ENCODE results near the gene SCIN.
"Not testable (repeated sequence)": the region's sequence is repeated elsewhere in the genome, so short reads cannot be mapped to it uniquely, and the experiment has no call there.

The SCIN gene

DNA sequence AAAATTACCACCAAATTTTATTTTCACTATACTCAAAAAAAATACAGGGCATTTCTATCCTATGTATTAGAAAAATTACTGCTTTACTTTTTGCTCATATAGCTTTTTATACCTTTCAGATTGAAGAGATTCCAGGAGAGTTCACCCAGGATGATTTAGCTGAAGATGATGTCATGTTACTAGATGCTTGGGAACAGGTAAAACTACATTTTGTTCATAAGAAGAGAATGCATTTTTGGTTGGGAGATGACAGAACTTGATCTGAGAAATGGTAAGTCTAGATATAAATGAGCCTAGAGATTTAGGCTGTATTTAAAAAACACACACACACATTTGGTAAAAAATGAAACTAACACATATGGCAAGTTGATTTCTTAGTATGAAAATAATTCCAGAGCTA, 78.8 kb downstream of the SCIN start:
- H3K4me3 ChIP-seq (ENCODE audit: low read length), result no peak overlapping the region
- peaks cover 27% of the 10 kb centered on the region for H3K4me1 ChIP-seq (ENCODE audit: insufficient read depth, low read length)
- H3K9ac ChIP-seq (ENCODE audit: low read depth, low read length), result no peak overlapping the region

DNA sequence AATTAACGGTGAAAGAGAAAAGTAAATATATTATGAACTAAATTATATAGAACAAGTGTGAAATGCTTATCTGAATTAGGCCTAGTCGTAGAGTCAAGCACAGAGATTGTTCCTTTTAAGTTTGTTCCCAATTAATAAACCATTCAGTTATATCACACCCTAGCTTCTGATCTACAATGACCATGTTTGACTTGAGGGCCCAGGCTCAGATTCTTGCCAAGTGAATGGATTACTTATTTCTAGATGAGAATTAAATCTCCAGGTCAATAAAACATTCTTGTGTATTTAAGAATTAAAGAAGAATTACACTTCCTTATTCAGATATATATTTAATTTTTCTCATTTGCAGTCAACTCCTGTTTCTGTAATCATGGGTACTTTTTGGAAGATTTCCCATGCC, 79.6 kb downstream of the SCIN start:
- WGBS, result 86% methylated on average over 1 of the region's 2 CpGs
- H3K27ac ChIP-seq (ENCODE audit: low read depth, low read length), result no peak overlapping the region

More for the DNA sequence above, 78.8 kb downstream of the SCIN start:
- Histone ChIP-seq H3K36me3 (ENCODE audit: insufficient read depth, low read length) (no peaks in the 10 kb centered on the region), H3K27me3 (ENCODE audit: insufficient read depth, low read length) (no peaks in the 10 kb centered on the region), H3K9me3 (ENCODE audit: insufficient read depth, low read depth, low read length) (no peaks in the 10 kb centered on the region), H3K27ac (ENCODE audit: low read depth, low read length) (no peak overlapping the region; the same call in 1 of the 2 replicates)

GRCh38 chr7:12653110-12653509, 82.6 kb downstream of the SCIN start:
- Histone ChIP-seq H3K4me3 (ENCODE audit: low read length) (no peak overlapping the region), H3K27ac (ENCODE audit: low read depth, low read length) (no peak overlapping the region), H3K9me3 (ENCODE audit: insufficient read depth, low read depth, low read length) (no peaks in the 10 kb centered on the region), H3K4me1 (ENCODE audit: insufficient read depth, low read length) (peaks cover 9% of the 10 kb centered on the region), H3K9ac (ENCODE audit: low read depth, low read length) (no peak overlapping the region), H3K27me3 (ENCODE audit: insufficient read depth, low read length) (no peaks in the 10 kb centered on the region), H3K36me3 (ENCODE audit: insufficient read depth, low read length) (no peaks in the 10 kb centered on the region)
- WGBS, result 100% methylated on average over 2 of the region's 3 CpGs

More for the DNA sequence above, 79.6 kb downstream of the SCIN start:
- Histone ChIP-seq H3K9me3 (ENCODE audit: insufficient read depth, low read depth, low read length) (no peaks in the 10 kb centered on the region), H3K4me3 (ENCODE audit: low read length) (no peak overlapping the region), H3K9ac (ENCODE audit: low read depth, low read length) (no peak overlapping the region), H3K27me3 (ENCODE audit: insufficient read depth, low read length) (no peaks in the 10 kb centered on the region), H3K4me1 (ENCODE audit: insufficient read depth, low read length) (peaks cover 27% of the 10 kb centered on the region), H3K36me3 (ENCODE audit: insufficient read depth, low read length) (no peaks in the 10 kb centered on the region)

DNA sequence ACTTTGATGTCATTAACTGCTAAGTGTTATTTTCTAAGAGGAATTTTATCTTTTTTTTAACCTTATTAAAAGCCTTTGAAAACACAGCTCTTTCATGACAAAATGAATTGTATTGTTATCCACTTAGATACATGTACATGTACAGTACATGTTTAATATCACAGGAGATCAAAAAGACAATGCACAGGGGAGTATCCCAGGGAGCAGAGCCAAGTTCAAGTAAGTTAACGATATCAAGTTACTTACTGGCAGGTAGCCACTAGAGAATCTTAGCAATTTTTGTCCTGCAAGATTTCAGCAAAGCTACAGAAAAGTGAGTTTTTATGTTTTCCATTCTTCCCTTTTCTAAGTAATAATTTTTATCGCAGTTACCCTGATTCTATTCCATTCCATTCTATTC, 83.0 kb downstream of the SCIN start:
- Histone ChIP-seq H3K27me3 (ENCODE audit: insufficient read depth, low read length) (no peaks in the 10 kb centered on the region), H3K4me1 (ENCODE audit: insufficient read depth, low read length) (peaks cover 8% of the 10 kb centered on the region), H3K9me3 (ENCODE audit: insufficient read depth, low read depth, low read length) (no peaks in the 10 kb centered on the region), H3K4me3 (ENCODE audit: low read length) (no peak overlapping the region), H3K9ac (ENCODE audit: low read depth, low read length) (no peak overlapping the region), H3K27ac (ENCODE audit: low read depth, low read length) (no peak overlapping the region), H3K36me3 (ENCODE audit: insufficient read depth, low read length) (no peaks in the 10 kb centered on the region)
- 99% methylated on average over 2 of the region's 2 CpGs for WGBS

DNA sequence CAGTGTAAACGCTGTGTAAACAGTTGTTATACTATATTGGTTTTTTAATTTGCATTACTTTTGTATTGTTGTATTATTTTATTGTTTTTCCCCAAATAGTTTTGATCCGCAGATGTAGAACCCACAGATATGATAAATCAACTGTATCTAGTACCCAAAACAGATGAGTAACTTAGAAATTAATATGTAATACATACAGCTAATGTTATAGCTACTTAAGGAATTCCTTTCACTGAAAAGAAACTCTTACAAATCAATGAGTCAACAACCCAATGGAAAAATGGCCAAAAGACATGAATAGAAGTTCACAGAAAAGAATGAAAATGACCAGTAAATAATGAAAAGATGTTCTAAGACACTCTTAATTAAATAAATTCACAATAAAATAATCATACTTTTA, 84.6 kb downstream of the SCIN start:
- no CpG with 5 or more reads among the region's 2 CpGs for WGBS
- no peak overlapping the region for H3K4me3 ChIP-seq (ENCODE audit: low read length)
- H3K4me1 ChIP-seq (ENCODE audit: insufficient read depth, low read length), result no peaks in the 10 kb centered on the region

DNA sequence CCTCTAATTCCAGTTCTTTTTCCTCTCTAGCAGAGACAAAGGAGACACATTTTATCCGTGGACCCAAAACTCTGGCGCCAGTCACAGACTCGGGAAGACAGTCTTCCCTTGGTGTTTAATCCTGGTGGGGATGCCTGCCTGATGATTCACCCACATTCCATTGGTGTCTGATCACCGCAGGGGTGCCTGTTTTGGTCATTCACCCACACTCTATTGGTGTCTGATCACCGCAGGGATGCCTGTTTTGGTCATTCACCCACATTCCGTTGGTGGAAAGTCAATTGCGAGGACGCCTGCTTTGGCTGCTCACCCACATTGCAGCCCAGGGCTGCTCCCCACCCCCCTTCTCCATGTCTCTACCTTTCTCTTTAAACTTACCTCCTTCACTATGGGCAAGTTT, 89.9 kb downstream of the SCIN start:
- 80% methylated on average over 8 of the region's 8 CpGs for WGBS
- H3K9ac ChIP-seq (ENCODE audit: low read depth, low read length); H3K4me1 ChIP-seq (ENCODE audit: insufficient read depth, low read length); H3K4me3 ChIP-seq (ENCODE audit: low read length); H3K27me3 ChIP-seq (ENCODE audit: insufficient read depth, low read length); H3K9me3 ChIP-seq (ENCODE audit: insufficient read depth, low read depth, low read length); H3K36me3 ChIP-seq (ENCODE audit: insufficient read depth, low read length): not testable (repeated sequence)
- peak overlapping the region; percentile 64; the same call in 1 of the 2 replicates for H3K27ac ChIP-seq (ENCODE audit: low read depth, low read length)

More for the DNA sequence above, 84.6 kb downstream of the SCIN start:
- no peaks in the 10 kb centered on the region for H3K27me3 ChIP-seq (ENCODE audit: insufficient read depth, low read length)
- no peak overlapping the region for H3K27ac ChIP-seq (ENCODE audit: low read depth, low read length)
- H3K36me3 ChIP-seq (ENCODE audit: insufficient read depth, low read length), result no peaks in the 10 kb centered on the region
- H3K9ac ChIP-seq (ENCODE audit: low read depth, low read length), result no peak overlapping the region
- H3K9me3 ChIP-seq (ENCODE audit: insufficient read depth, low read depth, low read length), result no peaks in the 10 kb centered on the region

- not testable (repeated sequence) for H3K36me3 ChIP-seq (ENCODE audit: insufficient read depth, low read length); H3K9ac ChIP-seq (ENCODE audit: low read depth, low read length); H3K4me3 ChIP-seq (ENCODE audit: low read length); H3K4me1 ChIP-seq (ENCODE audit: insufficient read depth, low read length); H3K9me3 ChIP-seq (ENCODE audit: insufficient read depth, low read depth, low read length); H3K27me3 ChIP-seq (ENCODE audit: insufficient read depth, low read length); H3K27ac ChIP-seq (ENCODE audit: low read depth, low read length)
- WGBS, result 79% methylated on average over 3 of the region's 3 CpGs
Measured at GRCh38 chr7:12660986-12661385, 90.5 kb downstream of the SCIN start.

- no peak overlapping the region for H3K27ac ChIP-seq (ENCODE audit: low read depth, low read length)
- H3K4me1 ChIP-seq (ENCODE audit: insufficient read depth, low read length), result no peaks in the 10 kb centered on the region
- WGBS, result 95% methylated on average over 6 of the region's 6 CpGs
Measured at GRCh38 chr7:12661581-12661980, 91.1 kb downstream of the SCIN start.

DNA sequence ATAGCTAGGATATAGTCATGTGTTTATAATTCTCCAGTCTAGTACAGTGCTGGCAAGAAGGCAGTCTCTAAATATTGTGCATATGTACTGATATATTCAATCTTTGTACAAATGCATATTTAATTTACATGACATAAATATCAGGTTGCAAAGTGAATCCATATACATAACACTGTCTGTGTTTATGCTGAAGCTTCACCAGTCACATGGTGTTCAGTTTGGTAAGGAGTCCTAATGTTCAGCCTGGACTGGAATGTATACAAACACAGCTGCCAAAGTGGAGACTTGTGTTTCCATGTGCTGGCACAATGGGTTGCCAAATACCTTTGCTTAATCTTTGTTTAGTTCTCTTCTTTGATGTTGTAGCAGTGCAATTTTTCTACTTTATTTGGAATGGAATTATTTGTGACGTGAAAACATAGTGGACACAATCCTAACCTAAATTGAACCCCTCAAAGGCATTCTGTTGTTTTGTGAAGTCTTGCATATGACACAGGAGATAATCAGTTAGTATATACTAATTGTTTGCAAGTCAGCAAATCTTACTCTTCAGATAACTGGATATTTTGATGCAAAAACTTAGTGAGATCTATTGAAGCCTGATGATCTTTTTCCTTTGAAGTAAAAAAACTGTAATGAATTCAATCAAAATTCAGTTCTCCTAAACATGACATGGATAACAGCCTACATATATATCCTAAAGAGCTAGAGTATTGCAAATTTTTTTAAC, 99.6 kb downstream of the SCIN start:
- H3K4me3 ChIP-seq (ENCODE audit: low read length), result no peak overlapping the region
- H3K4me1 ChIP-seq (ENCODE audit: insufficient read depth, low read length), result no peaks in the 10 kb centered on the region
- no peaks in the 10 kb centered on the region for H3K36me3 ChIP-seq (ENCODE audit: insufficient read depth, low read length)

More at GRCh38 chr7:12661581-12661980, 91.1 kb downstream of the SCIN start:
- Histone ChIP-seq H3K9me3 (ENCODE audit: insufficient read depth, low read depth, low read length) (0 out of 2 replicates have a peak, but pooled peaks cover 5% of the 10 kb centered on the region), H3K4me3 (ENCODE audit: low read length) (no peak overlapping the region), H3K9ac (ENCODE audit: low read depth, low read length) (no peak overlapping the region), H3K36me3 (ENCODE audit: insufficient read depth, low read length) (no peaks in the 10 kb centered on the region), H3K27me3 (ENCODE audit: insufficient read depth, low read length) (no peaks in the 10 kb centered on the region)

GRCh38 chr7:12670743-12671520, 100.4 kb downstream of the SCIN start:
- Histone ChIP-seq H3K27me3 (ENCODE audit: insufficient read depth, low read length) (no peaks in the 10 kb centered on the region), H3K9ac (ENCODE audit: low read depth, low read length) (no peak overlapping the region), H3K27ac (ENCODE audit: low read depth, low read length) (no peak overlapping the region), H3K4me1 (ENCODE audit: insufficient read depth, low read length) (no peaks in the 10 kb centered on the region), H3K36me3 (ENCODE audit: insufficient read depth, low read length) (no peaks in the 10 kb centered on the region), H3K9me3 (ENCODE audit: insufficient read depth, low read depth, low read length) (peaks cover 9% of the 10 kb centered on the region; the same call in 1 of the 2 replicates), H3K4me3 (ENCODE audit: low read length) (no peak overlapping the region)
- 88% methylated on average over 5 of the region's 6 CpGs for WGBS

More for the DNA sequence above, 99.6 kb downstream of the SCIN start:
- 100% methylated on average over 1 of the region's 1 CpG for WGBS
- H3K27me3 ChIP-seq (ENCODE audit: insufficient read depth, low read length), result no peaks in the 10 kb centered on the region
- H3K27ac ChIP-seq (ENCODE audit: low read depth, low read length), result no peak overlapping the region
- no peak overlapping the region for H3K9ac ChIP-seq (ENCODE audit: low read depth, low read length)
- peaks cover 1% of the 10 kb centered on the region; the same call in 1 of the 2 replicates for H3K9me3 ChIP-seq (ENCODE audit: insufficient read depth, low read depth, low read length)

DNA sequence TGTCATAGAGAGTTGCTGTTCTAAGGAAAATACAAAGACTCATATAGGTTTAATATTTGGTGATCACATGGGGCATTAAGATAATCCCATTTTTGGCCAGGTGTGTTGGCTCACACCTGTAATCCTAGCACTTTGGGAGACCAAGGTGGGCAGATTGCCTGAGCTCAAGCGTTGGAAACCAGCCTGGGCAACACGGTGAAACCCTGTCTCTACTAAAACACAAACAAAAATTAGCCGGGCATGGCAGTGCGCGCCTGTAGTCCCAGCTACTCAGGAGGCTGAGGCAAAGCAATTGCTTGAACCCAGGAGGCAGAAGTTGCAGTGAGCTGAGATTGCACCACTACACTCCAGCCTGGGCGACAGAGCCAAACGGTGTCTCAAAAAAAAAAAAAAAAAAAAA, 102.9 kb downstream of the SCIN start:
- not testable (repeated sequence) for H3K4me1 ChIP-seq (ENCODE audit: insufficient read depth, low read length); H3K27me3 ChIP-seq (ENCODE audit: insufficient read depth, low read length); H3K27ac ChIP-seq (ENCODE audit: low read depth, low read length); H3K9ac ChIP-seq (ENCODE audit: low read depth, low read length); H3K4me3 ChIP-seq (ENCODE audit: low read length); H3K36me3 ChIP-seq (ENCODE audit: insufficient read depth, low read length)
- 96% methylated on average over 6 of the region's 7 CpGs for WGBS
- peaks cover 10% of the 10 kb centered on the region; the same call in 1 of the 2 replicates for H3K9me3 ChIP-seq (ENCODE audit: insufficient read depth, low read depth, low read length)
